SHP77 (cell line): ENCODE data around the gene PCDHB14.
"Not testable (repeated sequence)": the region's sequence is repeated elsewhere in the genome, so short reads cannot be mapped to it uniquely, and the experiment has no call there.

Source experiments
- DNase-seq, 2 experiments: peaks; one replicate each; lab custom pipeline; 2025; lab: John Stamatoyannopoulos, UW

The PCDHB14 gene

GRCh38 chr5:141210281-141210680 lies 12.9 kb upstream of the PCDHB14 start:
- not testable (repeated sequence) for DNase-seq

GRCh38 chr5:141210849-141211248 lies 12.3 kb upstream of the PCDHB14 start:
- DNase-seq: not testable (repeated sequence)

GRCh38 chr5:141213656-141214339 lies 9.3 kb upstream of the PCDHB14 start, which contains the start of gene PCDHB13:
PCDHB13 (plus strand) TSS chr5:141213919; CDS start chr5:141214124, 205 bp downstream.
- peak; percentile 45 to 73 for DNase-seq

- DNase-seq: not testable (repeated sequence)
Observed at GRCh38 chr5:141214583-141214982, 8.6 kb upstream of the PCDHB14 start.

- not testable (repeated sequence) for DNase-seq
Observed at GRCh38 chr5:141215504-141215903, 7.6 kb upstream of the PCDHB14 start.

- not testable (repeated sequence) for DNase-seq
Observed at GRCh38 chr5:141216035-141216434, 7.1 kb upstream of the PCDHB14 start.

GRCh38 chr5:141224844-141225243 lies 1.7 kb downstream of the PCDHB14 start:
- DNase-seq: not testable (repeated sequence)

GRCh38 chr5:141225421-141225820 lies 2.3 kb downstream of the PCDHB14 start:
- not testable (repeated sequence) for DNase-seq

GRCh38 chr5:141234109-141234667 lies 11.0 kb downstream of the PCDHB14 start:
- no peak for DNase-seq

- not testable (repeated sequence) for DNase-seq
Observed at GRCh38 chr5:141235922-141236321, 12.8 kb downstream of the PCDHB14 start.

GRCh38 chr5:141236516-141237313 lies 13.6 kb downstream of the PCDHB14 start:
- DNase-seq: no peak

GRCh38 chr5:141241496-141241895 lies 18.4 kb downstream of the PCDHB14 start:
- no peak for DNase-seq

GRCh38 chr5:141245250-141245717 lies 22.1 kb downstream of the PCDHB14 start, which contains the start of gene PCDHB15:
PCDHB15 (plus strand) TSS chr5:141245395; CDS start chr5:141245579, 184 bp downstream.
- no peak for DNase-seq

GRCh38 chr5:141246971-141247370 lies 23.8 kb downstream of the PCDHB14 start:
- DNase-seq: not testable (repeated sequence)

GRCh38 chr5:141247434-141247833 lies 24.3 kb downstream of the PCDHB14 start:
- not testable (repeated sequence) for DNase-seq

- no peak for DNase-seq
Observed at GRCh38 chr5:141250576-141250975, 27.4 kb downstream of the PCDHB14 start.

- no peak for DNase-seq
Observed at GRCh38 chr5:141258464-141258863, 35.3 kb downstream of the PCDHB14 start.

GRCh38 chr5:141258948-141259347 lies 35.8 kb downstream of the PCDHB14 start:
- DNase-seq: no peak

GRCh38 chr5:141260458-141261237 lies 37.5 kb downstream of the PCDHB14 start:
- no peak for DNase-seq

GRCh38 chr5:141261238-141261546 lies 38.0 kb downstream of the PCDHB14 start:
- no peak for DNase-seq

- DNase-seq: no peak
Observed at GRCh38 chr5:141269195-141269594, 46.1 kb downstream of the PCDHB14 start.

GRCh38 chr5:141272906-141273305 lies 49.8 kb downstream of the PCDHB14 start:
- DNase-seq: no peak
